Mucosa of descending colon (tissue), 3 donors: ENCODE results near the gene AK9. TPM values are rescaled to one million over a fixed set of nuclear protein-coding genes. Genes with fewer than 3 reads are reported as not detected.
A peak's percentile ranks its signal among the peaks of the same experiment; 100 is the strongest.
"Not testable (repeated sequence)": the region's sequence is repeated elsewhere in the genome, so short reads cannot be mapped to it uniquely, and the experiment has no call there.

ENCODE experiments used
- ATAC-seq: fragments of 200-7000 bp; cut with Tn5 transposase; one replicate; pipeline ENCODE4 v1.9.1; 2020; ENCODE audit warnings: mild to moderate bottlenecking, moderate library complexity
- DNase-seq, 3 donors: peaks; one replicate each; pipeline ENCODE4 v3.0.0-alpha.2; 2020
- H3K36me3 ChIP-seq: fragments of 200-600 bp; one replicate; pipeline ENCODE4 v1.8.0; 2021; ENCODE audit warnings: low read depth, mild to moderate bottlenecking
- H3K4me1 ChIP-seq: fragments of 200-600 bp; one replicate; pipeline ENCODE4 v1.8.0; 2021; ENCODE audit warnings: low read depth, mild to moderate bottlenecking
- H3K4me3 ChIP-seq: fragments of 200-600 bp; one replicate; pipeline ENCODE4 v1.8.0; 2021; ENCODE audit warnings: mild to moderate bottlenecking
- H3K9me3 ChIP-seq: fragments of 200-600 bp; one replicate; pipeline ENCODE4 v1.8.0; 2021; ENCODE audit warnings: mild to moderate bottlenecking
- intact Hi-C, 2 donors: fragments of 100-400 bp; cut with DNase I in 1 of 2; cut with micrococcal nuclease in 1 of 2; formaldehyde crosslinking; loops; one replicate each; pipeline versions ENCODE4 v1.11.0 to v1.11.1; 2022; cut with DNase I, micrococcal nuclease
- total RNA-seq, 3 donors: library from RNA; stranded (reverse); fragmentation: NEBNext Ultra II Directional in 2 of 3; extraction: Animal tissue kit (Norgen Biotek cat#: 25700) in 2 of 3; gene quantifications; one replicate each; pipeline versions ENCODE4 v1.2.1 to v1.2.4, GENCODE V29; 2021 to 2023
- TF ChIP-seq, protein P1 (sequence below): fragments of 200-600 bp; IDR thresholded peaks from one replicate; pipeline ENCODE4 v1.8.0; 2022; ENCODE audit warnings: antibody characterized with exemption, mild to moderate bottlenecking
- donor health status: DM: no; HTN: no; CAD: no; lungs with moderate emphysema.
- donor health status: DM: no; HTN: no; CAD: no.
- donor health status: DM: no; HTN: yes; CAD: no.

Gene AK9
- total RNA-seq, 3 donors from 2014 or later: 7.2 to 15.0 (median 10.9) TPM

- Histone ChIP-seq H3K9me3 (peaks cover 10% of the 10 kb centered on the region), H3K4me3 (no peak overlapping the region), H3K36me3 (no peaks in the 10 kb centered on the region), H3K4me1 (no peaks in the 10 kb centered on the region)
- TF ChIP-seq, protein P1, sequence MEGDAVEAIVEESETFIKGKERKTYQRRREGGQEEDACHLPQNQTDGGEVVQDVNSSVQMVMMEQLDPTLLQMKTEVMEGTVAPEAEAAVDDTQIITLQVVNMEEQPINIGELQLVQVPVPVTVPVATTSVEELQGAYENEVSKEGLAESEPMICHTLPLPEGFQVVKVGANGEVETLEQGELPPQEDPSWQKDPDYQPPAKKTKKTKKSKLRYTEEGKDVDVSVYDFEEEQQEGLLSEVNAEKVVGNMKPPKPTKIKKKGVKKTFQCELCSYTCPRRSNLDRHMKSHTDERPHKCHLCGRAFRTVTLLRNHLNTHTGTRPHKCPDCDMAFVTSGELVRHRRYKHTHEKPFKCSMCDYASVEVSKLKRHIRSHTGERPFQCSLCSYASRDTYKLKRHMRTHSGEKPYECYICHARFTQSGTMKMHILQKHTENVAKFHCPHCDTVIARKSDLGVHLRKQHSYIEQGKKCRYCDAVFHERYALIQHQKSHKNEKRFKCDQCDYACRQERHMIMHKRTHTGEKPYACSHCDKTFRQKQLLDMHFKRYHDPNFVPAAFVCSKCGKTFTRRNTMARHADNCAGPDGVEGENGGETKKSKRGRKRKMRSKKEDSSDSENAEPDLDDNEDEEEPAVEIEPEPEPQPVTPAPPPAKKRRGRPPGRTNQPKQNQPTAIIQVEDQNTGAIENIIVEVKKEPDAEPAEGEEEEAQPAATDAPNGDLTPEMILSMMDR: no peak
- intact Hi-C loops: no loop called here
- DNase-seq (peak in 1 of 3 donors; percentile 3), ATAC-seq (no peak)
Observed at GRCh38 chr6:109595998-109596397, 95.0 kb downstream of the AK9 start.

DNA sequence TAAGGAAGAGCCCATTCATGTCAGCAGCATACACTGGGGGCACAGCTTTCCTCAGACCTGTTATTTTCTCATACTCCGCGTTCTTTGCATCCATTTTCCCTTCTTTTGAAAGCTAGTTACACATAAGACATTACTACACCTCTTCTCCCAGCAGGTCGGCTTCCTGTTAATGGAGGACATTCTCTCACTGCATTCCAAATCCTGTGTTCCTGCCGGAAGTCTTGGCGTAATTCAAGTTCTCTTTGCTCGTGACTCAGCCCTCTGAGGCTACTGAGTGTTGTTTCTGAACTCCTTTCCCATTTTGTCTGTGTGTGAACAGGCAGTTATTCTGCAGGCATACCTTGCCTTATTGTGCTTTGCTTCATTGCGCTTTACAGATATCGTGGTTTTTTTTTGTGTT lies 110.5 kb downstream of the AK9 start:
- no peak overlapping the region for H3K4me3 ChIP-seq
- DNase-seq (no peak), ATAC-seq (no peak)
- intact Hi-C loops: no loop called here
- no peaks in the 10 kb centered on the region for H3K9me3 ChIP-seq
- H3K4me1 ChIP-seq: no peaks in the 10 kb centered on the region
- TF ChIP-seq, protein P1: no peak
- H3K36me3 ChIP-seq: no peaks in the 10 kb centered on the region

DNA sequence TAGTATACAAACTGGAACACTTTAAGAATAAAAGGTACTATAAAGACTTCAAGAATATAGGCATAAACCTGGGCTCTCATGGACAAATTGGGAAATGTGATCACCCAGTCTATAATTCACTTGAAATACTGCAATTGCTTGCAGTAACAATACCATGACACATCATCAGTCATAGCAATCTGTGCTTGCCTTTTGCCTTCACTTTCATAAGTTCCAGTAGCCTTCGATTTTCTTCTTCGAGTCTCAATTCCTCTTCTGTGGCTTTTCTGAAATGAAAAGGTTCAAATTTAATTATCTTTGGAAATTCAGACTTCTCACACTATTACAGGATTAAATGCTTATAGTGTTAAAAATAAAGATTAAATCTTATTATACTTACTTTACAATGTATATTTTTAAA lies 111.6 kb downstream of the AK9 start:
- intact Hi-C loops: no loop called here
- TF ChIP-seq, protein P1: no peak
- Histone ChIP-seq H3K9me3 (no peaks in the 10 kb centered on the region), H3K4me3 (no peak overlapping the region), H3K4me1 (no peaks in the 10 kb centered on the region), H3K36me3 (no peaks in the 10 kb centered on the region)
- ATAC-seq: no peak
- no peak for DNase-seq

DNA sequence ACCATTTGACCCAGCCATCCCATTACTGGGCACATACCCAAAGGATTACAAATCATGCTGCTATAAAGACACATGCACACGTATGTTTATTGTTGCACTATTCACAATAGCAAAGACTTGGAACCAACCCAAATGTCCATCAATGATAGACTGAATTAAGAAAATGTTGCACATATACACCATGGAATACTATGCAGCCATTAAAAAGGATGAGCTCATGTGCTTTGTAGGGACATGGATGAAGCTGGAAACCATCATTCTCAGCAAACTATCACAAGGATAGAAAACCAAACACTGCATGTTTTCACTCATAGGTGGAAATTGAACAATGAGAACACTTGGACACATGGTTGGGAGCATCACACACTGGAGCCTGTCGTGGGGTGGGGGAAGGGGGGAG lies 121.1 kb downstream of the AK9 start:
- DNase-seq, H3K4me3 ChIP-seq, H3K36me3 ChIP-seq, ATAC-seq, H3K9me3 ChIP-seq, H3K4me1 ChIP-seq, intact Hi-C loops: not testable (repeated sequence)

DNA sequence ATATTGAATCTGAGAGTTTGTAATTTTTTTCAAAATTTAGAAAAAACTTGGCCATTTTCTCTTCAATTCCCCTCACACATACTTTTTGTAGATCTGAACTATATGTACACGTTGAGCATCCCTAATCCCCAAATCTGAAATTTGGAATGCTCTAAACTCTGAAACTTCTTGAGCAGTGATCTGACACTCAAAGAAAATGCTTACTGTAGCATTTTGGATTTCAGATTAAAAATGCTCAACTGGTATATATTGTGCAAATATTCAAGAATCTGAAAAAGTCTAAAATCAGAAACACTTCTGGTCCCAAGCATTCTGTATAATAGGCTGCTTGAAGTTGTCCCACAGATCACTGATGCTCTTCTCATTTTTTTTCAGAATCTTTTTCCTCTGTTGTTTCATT lies 129.2 kb downstream of the AK9 start:
- ATAC-seq: no peak
- intact Hi-C loops: no loop called here
- TF ChIP-seq, protein P1: no peak
- Histone ChIP-seq H3K36me3 (no peaks in the 10 kb centered on the region), H3K4me3 (no peak overlapping the region), H3K9me3 (peaks cover 7% of the 10 kb centered on the region), H3K4me1 (no peaks in the 10 kb centered on the region)
- no peak for DNase-seq

- no peaks in the 10 kb centered on the region for H3K4me1 ChIP-seq
- H3K9me3 ChIP-seq: no peaks in the 10 kb centered on the region
- intact Hi-C loops: no loop called here
- ATAC-seq (no peak), DNase-seq (no peak)
- H3K4me3 ChIP-seq: no peak overlapping the region
- TF ChIP-seq, protein P1: no peak
- H3K36me3 ChIP-seq: no peaks in the 10 kb centered on the region
Observed at GRCh38 chr6:109531446-109531845, 159.6 kb downstream of the AK9 start.
